MM.1S (cell line): ENCODE results near the gene MGAT4C.

Experiments used
- DNase-seq: peaks from one replicate; pipeline ENCODE4 v3.0.0-alpha.2; 2015
- H2AFZ ChIP-seq: fragments of 300-600 bp; sonication (generic); 2 replicates; pipeline ENCODE4 v1.6.0; 2016; ENCODE audit warnings: antibody characterized with exemption, low read length
- H3F3A ChIP-seq: fragments of 300-600 bp; sonication (generic); 2 replicates; pipeline ENCODE4 v1.6.1; 2016; ENCODE audit warnings: mild to moderate bottlenecking, antibody characterized with exemption, low read length, moderate library complexity, mixed read lengths; ENCODE audit not compliant: insufficient read depth
- H3K27ac ChIP-seq: fragments of 300-600 bp; sonication (generic); 2 replicates; pipeline ENCODE4 v1.5.1; 2016; ENCODE audit warnings: mild to moderate bottlenecking, low read length
- H3K27me3 ChIP-seq: fragments of 300-600 bp; sonication (generic); replicated peaks from 2 replicates; pipeline ENCODE4 v1.6.0; 2016; ENCODE audit warnings: low read length; ENCODE audit not compliant: insufficient read depth
- H3K36me3 ChIP-seq: fragments of 300-600 bp; sonication (generic); replicated peaks from 2 replicates; pipeline ENCODE4 v1.6.1; 2016; ENCODE audit warnings: mild to moderate bottlenecking, low read length, mixed read lengths; ENCODE audit not compliant: insufficient read depth
- H3K4me1 ChIP-seq: fragments of 300-600 bp; sonication (generic); 2 replicates; pipeline ENCODE4 v1.6.1; 2016; ENCODE audit warnings: low read length, mixed read lengths
- H3K4me2 ChIP-seq: fragments of 300-600 bp; sonication (generic); 2 replicates; pipeline ENCODE4 v1.6.0; 2016; ENCODE audit warnings: low read depth, low read length
- H3K4me3 ChIP-seq: fragments of 300-600 bp; sonication (generic); 2 replicates; pipeline ENCODE4 v1.5.1; 2016; ENCODE audit warnings: low read length, mixed read lengths
- H3K79me2 ChIP-seq: fragments of 300-600 bp; sonication (generic); 2 replicates; pipeline ENCODE4 v1.6.1; 2016; ENCODE audit warnings: mixed run types, low read length, mixed read lengths
- H3K9ac ChIP-seq: fragments of 300-600 bp; sonication (generic); 2 replicates; pipeline ENCODE4 v1.6.1; 2016; ENCODE audit warnings: low read length, mixed read lengths
- H3K9me2 ChIP-seq: fragments of 300-600 bp; sonication (generic); replicated peaks from 2 replicates; pipeline ENCODE4 v1.6.1; 2016; ENCODE audit warnings: mild to moderate bottlenecking, low read length, mixed read lengths; ENCODE audit not compliant: insufficient read depth
- H3K9me3 ChIP-seq: fragments of 300-600 bp; sonication (generic); replicated peaks from 2 replicates; pipeline ENCODE4 v1.6.1; 2016; ENCODE audit warnings: mild to moderate bottlenecking, low read length, mixed read lengths; ENCODE audit not compliant: insufficient read depth
- H4K20me1 ChIP-seq: fragments of 300-600 bp; sonication (generic); 2 replicates; pipeline ENCODE4 v1.6.1; 2016; ENCODE audit warnings: mild to moderate bottlenecking, low read length, moderate library complexity, mixed read lengths; ENCODE audit not compliant: insufficient read depth
- EZH2 ChIP-seq: fragments of 300-600 bp; sonication (generic); optimal IDR thresholded peaks from 2 replicates; pipeline ENCODE3; 2017; ENCODE audit warnings: low read depth, mild to moderate bottlenecking, antibody characterized with exemption, low read length, mixed read lengths
- EZH2phosphoT487 ChIP-seq: fragments of 300-600 bp; sonication (generic); IDR thresholded peaks from 2 replicates; pipeline ENCODE4 v1.6.1; 2018; ENCODE audit warnings: antibody characterized with exemption, low read length
- TF ChIP-seq, protein P1 (sequence below): fragments of 300-600 bp; sonication (generic); IDR thresholded peaks from 2 replicates; pipeline ENCODE4 v1.5.1; 2016; ENCODE audit warnings: antibody characterized with exemption, low read length, mixed read lengths

The MGAT4C gene

DNA sequence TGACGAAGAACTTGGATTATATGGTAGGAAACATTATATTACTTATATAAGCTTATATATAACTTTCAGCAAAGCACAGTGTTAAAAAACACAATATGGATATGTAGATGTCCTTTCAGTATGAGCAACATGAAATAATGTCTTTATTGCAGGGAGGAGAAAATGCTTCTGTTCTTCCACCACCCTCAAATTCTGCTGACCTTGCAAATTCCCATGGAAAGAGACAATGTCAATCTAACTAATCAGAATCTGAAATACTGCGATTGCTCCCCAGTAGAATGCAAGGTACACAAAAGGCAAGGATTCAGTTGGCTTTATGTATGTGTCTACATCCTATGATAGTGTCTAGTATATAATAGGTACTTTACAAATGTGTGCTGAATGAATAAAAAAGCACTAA lies 26.4 kb downstream of the MGAT4C start:
- Histone ChIP-seq H4K20me1 (no peaks in the 10 kb centered on the region), H3K9me2 (no peaks in the 10 kb centered on the region), H2AFZ (no peak overlapping the region), H3K27ac (no peak overlapping the region), H3K27me3 (no peaks in the 10 kb centered on the region), H3K9ac (no peak overlapping the region), H3K9me3 (no peaks in the 10 kb centered on the region), H3K4me1 (no peaks in the 10 kb centered on the region), H3K4me3 (no peak overlapping the region), H3K79me2 (no peaks in the 10 kb centered on the region), H3K36me3 (no peaks in the 10 kb centered on the region), H3K4me2 (no peak overlapping the region), H3F3A (no peaks in the 10 kb centered on the region)
- DNase-seq, result no peak
- TF ChIP-seq EZH2phosphoT487 (no peak), EZH2 (no peak)
- TF ChIP-seq, protein P1, sequence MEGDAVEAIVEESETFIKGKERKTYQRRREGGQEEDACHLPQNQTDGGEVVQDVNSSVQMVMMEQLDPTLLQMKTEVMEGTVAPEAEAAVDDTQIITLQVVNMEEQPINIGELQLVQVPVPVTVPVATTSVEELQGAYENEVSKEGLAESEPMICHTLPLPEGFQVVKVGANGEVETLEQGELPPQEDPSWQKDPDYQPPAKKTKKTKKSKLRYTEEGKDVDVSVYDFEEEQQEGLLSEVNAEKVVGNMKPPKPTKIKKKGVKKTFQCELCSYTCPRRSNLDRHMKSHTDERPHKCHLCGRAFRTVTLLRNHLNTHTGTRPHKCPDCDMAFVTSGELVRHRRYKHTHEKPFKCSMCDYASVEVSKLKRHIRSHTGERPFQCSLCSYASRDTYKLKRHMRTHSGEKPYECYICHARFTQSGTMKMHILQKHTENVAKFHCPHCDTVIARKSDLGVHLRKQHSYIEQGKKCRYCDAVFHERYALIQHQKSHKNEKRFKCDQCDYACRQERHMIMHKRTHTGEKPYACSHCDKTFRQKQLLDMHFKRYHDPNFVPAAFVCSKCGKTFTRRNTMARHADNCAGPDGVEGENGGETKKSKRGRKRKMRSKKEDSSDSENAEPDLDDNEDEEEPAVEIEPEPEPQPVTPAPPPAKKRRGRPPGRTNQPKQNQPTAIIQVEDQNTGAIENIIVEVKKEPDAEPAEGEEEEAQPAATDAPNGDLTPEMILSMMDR, result no peak

DNA sequence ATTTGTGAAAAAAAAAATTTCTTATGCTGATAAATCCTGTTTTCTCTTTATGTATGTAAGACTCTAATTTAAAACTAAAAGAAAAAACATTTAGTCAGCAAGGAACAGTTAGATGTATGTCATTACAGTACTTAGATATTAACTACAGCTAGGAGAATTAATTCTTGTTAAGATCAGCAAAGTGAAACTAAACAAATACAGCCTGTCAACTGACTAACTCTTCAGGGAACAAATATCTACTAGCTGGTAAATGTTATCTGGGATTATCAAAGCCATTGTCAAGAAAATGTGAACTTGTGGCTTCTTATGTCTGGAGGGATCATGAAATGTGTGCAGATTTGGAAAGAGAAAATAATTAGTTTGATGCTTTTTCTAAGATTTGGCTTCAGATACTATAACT lies 27.5 kb downstream of the MGAT4C start:
- no peak overlapping the region for H3K4me3 ChIP-seq
- H3K79me2 ChIP-seq, result no peaks in the 10 kb centered on the region
- no peaks in the 10 kb centered on the region for H3K9me2 ChIP-seq
- H3K9me3 ChIP-seq, result no peaks in the 10 kb centered on the region
- H4K20me1 ChIP-seq, result no peaks in the 10 kb centered on the region
- no peak overlapping the region for H3K4me2 ChIP-seq
- no peak overlapping the region for H2AFZ ChIP-seq
- no peak for DNase-seq
- H3F3A ChIP-seq, result no peaks in the 10 kb centered on the region
- no peak overlapping the region for H3K27ac ChIP-seq
- TF ChIP-seq EZH2phosphoT487 (no peak), EZH2 (no peak)
- TF ChIP-seq, protein P1, result no peak
- H3K36me3 ChIP-seq, result no peaks in the 10 kb centered on the region
- no peaks in the 10 kb centered on the region for H3K27me3 ChIP-seq
- no peak overlapping the region for H3K9ac ChIP-seq
- no peaks in the 10 kb centered on the region for H3K4me1 ChIP-seq

DNA sequence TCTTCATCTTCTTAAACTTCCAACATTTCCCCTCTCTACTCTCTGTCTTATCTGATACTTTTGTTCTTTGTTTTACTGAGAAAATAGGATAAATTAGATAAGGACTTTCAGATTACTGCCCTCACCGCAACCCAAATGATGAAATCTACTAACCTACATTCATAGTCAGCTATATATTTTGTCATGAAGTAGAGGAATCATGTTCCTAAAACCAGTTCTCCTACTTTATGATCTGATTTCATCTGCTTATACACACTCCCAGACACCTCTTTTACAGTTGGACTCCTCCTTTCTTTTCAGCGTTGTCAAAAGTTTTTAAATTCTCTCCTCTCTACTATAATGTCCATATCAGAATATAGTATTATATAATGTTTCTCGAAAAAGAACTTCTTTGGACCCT lies 29.7 kb downstream of the MGAT4C start:
- TF ChIP-seq, protein P1, result no peak
- TF ChIP-seq EZH2phosphoT487, result no peak
- no peak for TF ChIP-seq EZH2
- no peaks in the 10 kb centered on the region for H3K4me1 ChIP-seq
- no peaks in the 10 kb centered on the region for H3K27me3 ChIP-seq
- no peak for DNase-seq
- no peaks in the 10 kb centered on the region for H3K9me3 ChIP-seq
- H3K9ac ChIP-seq, result no peak overlapping the region
- H3K79me2 ChIP-seq, result no peaks in the 10 kb centered on the region
- no peak overlapping the region for H3K4me2 ChIP-seq
- no peak overlapping the region for H2AFZ ChIP-seq
- H3F3A ChIP-seq, result no peaks in the 10 kb centered on the region
- H3K4me3 ChIP-seq, result no peak overlapping the region
- no peaks in the 10 kb centered on the region for H4K20me1 ChIP-seq
- no peaks in the 10 kb centered on the region for H3K36me3 ChIP-seq
- H3K9me2 ChIP-seq, result no peaks in the 10 kb centered on the region
- no peak overlapping the region for H3K27ac ChIP-seq
